ENCODE data around the gene FBXL12.
"Not testable (repeated sequence)": the region's sequence is repeated elsewhere in the genome, so short reads cannot be mapped to it uniquely, and the experiment has no call there.

The FBXL12 gene

DNA sequence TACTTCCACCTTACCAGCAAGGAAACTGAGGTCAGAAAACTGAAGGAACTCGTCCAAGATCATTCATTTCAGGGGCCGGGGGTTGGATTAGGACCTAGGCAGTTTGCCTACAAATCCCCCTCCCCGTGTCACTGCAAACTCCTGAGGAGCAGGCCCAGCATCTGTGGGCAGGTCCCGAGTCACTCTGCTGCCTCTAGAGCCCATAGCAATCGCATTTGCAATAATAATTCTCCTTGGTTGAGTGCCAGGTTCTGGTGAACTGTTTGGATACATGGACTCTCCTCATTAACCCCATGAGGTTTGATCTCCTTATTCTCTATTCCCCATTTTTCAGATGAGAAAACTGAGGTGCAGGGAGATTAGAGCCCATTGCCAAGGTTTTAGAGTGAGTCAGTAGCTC is 17.1 kb upstream of the FBXL12 start:
- DNase-seq: no peak

DNA sequence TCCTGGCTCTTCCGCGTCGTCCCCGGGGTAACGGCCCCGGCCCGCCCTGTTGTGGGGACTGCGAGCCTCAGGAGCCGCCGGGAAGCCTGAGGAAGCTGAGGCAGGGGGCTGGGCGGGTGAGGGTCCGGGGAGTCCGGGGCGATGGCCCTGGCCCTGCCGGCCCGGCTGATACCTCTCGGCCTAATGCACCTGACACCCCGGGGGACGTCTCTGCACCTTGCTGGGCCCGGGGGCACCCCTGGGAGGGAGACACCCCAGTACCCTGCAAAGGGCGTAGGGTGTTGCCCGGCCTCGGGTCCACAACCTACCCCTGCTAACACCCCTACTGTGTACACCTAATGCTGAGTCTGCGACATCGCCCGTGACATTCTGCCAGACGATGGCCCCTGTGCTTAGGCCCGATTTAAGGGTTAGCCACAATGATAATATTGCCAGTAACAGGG is 16.6 kb upstream of the FBXL12 start:
- no peak for DNase-seq

DNA sequence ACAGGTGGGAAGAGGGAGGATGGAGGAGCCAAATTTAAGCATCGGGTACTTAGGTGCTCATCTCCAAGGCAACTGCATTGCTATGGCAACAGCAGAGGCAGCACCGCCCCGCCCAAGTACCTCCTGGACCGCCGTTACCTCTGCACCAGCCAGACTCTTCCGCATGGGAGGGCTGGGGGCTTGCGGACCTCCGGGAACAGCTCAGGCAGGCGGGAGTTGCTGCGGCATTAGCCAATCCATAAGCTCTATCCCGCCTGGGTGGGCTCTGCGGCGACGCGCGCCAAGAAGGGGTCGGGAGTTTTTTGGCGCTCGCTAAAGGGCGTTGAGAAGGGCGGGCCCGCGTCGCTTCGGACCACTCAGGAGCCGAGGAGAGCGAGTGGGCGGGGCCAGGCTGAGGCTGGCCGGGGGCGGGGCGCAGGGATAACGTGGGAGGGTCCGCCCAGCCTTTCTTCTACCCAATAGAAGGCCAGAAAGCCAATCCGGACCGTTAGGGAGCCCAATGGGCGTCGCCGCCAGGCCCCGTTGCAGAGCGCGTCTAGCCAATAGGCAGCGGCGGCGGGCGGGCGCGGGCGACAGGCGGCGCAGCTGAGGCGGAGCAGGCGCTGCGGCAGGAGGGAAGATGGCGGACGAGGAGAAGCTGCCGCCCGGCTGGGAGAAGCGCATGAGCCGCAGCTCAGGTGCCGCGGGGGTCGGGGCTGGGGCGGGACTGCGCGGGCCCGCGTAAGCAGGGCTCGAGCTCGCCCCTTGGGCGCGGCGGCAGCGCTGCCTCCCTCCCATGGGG is 16.0 kb upstream of the FBXL12 start, which contains the start of gene PIN1:
TSS of gene PIN1 (plus strand) at position 593 of the 781 bp plus-strand sequence. CDS start at position 620, 27 bp downstream.
- DNase-seq: peak; percentile 90

DNA sequence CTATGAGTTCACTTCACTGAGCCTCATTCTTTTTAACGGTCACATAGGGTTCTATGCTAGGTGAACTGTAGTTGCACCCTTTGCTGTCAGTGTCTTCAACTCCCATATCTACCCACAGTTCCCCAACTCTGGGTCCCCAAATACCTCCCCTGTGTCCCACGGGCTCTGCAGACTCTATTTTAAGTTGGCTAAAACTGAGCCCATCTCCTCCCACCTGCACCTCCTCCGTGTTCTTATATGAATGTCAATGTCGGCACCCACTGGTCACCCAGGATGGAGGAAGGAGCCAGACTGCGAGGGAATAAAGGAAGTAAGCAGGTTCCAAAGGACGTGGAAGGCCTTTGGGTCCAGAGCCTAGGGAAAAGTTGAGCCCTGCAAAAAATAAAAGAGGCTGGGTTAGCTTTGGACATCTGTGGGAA is 15.4 kb upstream of the FBXL12 start:
- no peak for DNase-seq

DNA sequence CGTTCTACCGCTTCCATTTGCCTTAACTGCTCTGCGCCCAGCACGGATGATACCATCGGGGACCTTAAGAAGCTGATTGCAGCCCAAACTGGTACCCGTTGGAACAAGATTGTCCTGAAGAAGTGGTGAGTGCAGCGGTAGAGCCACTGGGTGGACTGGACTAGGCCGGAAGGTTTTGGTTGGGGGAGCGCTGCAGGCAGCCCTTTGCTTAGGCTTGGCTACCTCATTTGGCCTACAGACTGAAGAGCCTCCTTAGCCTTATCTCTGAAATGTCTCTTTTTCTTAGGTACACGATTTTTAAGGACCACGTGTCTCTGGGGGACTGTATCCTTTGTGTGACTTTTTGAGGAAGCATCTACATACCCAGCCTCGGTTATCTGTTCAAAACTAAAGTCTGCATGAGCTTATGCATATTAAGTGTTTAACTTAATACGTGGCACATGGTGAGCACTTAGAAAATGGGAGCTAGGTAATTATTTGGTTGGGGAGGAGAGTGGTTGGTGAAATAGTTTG is 9.7 kb upstream of the FBXL12 start:
- no peak for DNase-seq

DNA sequence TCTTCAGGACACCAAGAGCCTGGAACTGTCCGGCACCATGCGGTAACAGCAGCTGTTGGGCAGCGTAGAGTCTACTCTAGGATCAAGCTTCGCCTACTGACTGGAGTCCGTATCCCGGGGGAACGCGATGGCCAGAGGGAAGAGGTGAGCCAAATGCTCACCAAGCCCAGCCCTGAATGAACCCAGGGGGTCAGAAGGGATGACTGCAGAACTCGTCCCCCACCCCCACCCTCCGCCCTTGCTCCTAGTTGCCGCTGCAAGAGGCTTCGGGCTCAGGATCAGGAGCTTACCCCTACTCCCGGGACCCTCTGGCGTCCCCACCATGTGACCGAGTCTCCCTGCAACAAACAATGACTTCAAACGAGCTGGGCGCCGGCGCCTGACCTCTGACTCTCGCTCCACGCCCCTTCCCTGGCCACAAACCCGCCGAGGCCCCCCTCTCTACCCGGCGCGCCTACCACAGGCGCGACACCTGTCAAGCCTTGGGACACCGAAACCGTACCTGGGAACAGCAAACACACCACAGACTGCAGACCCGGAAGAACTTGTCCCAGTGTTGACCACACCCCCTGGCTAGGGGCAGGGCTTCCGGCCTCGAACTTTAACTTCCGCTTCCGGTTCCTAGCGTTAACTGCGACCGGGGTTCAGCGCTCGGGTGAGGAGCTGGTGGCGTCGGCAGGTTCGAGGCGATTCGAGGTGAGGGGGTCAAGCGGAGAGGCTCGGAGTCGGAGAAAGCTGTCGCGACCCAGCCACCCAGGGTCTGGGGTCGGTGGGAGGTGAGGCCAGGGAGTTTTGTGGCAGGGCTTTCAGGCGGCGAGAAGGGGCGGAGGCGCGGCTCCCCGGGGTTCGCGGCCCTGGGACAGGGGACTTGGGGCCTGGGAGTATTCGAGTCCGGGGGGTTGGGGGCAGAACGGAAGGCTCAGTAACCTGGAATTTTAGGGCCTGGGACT is 8.7 kb upstream of the FBXL12 start, which contains the start of gene UBL5:
TSS of gene UBL5 (plus strand) at position 630 of the 950 bp plus-strand sequence. CDS start 420 bp downstream, outside the sequence.
- no peak for DNase-seq

DNA sequence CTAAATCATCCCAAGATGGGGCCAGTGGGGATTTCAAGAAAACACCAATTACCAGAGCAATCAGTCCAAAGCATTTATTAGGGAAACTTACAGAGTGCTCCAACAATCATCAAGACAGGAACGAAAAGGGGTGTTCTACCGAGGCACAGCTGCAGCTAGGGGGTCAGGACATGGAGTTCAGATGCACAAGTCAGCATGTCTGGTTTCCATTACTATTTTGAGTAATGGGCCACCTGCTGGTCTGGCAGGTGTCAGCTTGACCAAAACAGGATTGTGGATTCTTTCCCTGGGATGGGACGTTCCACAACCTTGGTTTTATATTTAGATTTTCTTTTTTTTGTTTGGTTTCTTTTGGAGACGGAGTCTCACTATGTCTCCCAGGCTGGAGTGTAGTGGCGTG is 4.9 kb upstream of the FBXL12 start:
- no peak for DNase-seq

DNA sequence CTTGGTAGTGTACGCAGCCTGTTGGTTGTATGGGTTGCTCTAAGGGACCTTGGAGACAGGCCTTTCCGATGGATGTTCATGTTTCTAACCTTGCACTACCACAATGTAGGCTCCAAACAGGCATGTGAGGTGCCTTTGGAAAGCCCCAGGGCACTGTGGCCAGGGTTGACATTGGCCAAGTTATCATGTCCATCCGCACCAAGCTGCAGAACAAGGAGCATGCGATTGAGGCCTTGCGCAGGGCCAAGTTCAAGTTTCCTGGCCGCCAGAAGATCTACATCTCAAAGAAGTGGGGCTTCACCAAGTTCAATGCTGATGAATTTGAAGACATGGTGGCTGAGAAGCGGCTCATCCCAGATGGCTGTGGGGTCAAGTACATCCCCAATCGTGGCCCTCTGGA is 1.2 kb upstream of the FBXL12 start:
- not testable (repeated sequence) for DNase-seq

DNA sequence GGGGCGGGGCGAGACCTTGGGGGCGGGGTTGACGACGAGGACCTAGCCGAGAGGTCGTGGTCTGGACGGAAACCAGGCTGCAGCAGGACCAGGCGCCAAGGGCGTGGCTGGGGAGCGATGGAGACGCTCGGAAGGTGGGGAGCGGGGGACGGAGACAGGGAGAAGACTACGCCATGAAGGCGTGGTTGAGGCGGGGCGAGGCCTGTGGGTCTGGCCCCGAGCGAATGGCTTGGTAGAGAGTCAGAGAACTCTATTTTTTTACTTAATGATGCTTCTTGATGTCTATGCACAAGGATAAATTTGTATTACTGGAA is 674 bp upstream of the FBXL12 start:
- peak; percentile 70 for DNase-seq

DNA sequence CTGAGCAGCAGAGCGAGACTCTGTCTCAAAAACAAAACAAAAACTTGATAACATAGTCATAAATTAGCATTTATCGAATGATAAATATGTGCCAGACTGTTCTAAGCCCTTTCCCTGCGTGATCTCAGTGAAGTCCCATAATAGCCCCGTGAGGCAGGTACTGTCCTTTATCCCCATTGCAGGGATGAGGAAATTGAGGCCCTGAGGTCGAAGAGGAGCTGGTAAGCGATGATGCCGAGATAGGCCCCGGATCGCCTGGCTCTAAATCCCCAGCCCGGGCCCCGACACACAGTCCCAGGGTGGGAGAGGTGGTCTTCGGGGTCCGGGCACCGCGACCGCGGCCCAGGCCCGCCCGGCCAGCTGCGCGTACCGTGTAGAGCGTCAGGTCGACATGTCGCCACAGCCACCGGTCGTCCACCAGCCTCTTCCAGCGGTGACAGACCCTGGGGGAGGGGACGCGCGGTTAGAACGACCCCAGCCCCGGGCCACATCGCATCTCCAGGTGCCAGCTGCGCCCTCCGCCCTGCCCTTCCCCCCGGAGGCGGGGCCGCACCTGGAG is 625 bp downstream of the FBXL12 start:
- no peak for DNase-seq

DNA sequence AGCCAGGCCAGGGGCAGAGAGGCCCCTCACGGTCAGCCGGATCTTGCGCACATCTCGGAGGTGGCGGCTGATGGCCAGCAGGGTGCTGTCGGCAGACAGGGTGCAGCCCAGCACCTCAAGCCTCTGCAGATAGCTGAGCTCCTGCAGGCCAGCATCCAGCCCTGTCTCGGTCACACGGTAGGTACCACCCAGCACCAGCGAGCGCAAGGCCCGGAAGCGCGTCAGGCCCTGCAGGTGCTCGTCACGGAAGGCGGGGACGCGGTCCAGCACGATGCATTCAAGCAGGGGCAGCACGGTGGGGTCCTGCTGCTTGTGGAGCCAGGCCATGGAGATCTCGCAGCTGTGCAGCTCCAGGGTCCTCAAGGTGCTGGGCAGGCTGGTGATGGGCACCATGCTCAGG is 7.7 kb downstream of the FBXL12 start:
- no peak for DNase-seq

DNA sequence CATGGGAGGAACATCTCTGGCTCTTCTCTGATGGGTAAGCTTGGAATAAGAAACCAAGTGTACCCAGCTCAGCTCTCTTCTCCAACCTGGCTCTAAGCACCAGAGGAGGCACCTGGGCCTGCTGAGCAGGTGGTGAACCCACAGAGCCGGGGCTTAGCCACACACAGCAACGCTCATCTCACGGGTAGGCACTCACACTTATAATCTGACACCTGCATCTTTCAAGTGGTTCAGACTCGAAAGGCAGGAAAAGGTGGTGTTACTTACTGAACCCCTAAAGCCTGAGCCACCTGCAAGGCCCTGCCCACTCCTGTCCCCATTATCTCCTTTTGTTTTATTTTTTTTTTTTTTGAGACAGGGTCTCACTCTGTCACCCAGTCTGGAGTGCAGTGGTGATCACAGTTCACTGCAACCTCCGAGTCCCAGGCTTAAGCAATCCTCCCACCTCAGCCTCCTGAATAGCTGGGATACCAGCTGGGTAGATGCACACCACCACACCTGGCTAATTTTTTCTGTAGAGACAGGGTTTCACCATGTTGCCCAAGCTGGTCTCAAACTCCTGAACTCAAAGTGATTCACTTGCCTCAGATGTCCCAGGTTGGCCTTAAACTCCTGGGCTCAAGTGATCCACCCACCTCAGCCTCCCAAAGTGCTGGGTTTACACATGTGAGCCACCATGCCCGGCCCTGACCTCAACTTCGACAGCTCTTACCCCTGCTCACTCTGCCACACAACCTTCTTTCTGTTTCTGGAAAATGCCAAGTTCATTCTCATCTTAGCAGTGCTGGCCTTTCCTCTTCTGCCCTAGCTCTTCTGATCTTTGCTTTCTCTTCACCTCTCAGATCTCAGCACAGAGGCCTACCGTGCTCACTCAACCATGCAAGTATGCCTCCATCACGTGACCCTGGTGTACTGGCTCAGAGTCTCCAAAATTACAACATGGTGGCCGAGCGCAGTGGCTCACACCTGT is 9.7 kb downstream of the FBXL12 start:
- DNase-seq: no peak

DNA sequence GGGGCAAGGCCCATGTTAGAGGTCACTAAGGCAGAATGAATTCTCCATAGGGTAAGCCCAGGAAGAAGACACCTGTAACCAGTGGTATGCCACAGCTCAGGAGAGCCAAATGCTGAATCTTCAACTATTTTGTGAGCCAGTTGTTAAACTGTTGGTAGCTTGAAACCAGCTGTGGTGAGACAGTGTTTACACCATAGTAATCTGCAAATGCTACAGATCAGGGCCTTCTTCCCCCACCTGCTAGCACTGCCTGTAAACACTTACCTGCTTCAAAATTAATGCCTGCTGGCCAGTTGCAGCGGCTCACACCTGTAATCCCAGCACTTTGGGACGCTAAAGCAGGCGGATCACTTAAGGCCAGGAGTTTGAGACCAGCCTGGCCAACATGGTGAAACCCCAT is 12.1 kb downstream of the FBXL12 start:
- DNase-seq: no peak

DNA sequence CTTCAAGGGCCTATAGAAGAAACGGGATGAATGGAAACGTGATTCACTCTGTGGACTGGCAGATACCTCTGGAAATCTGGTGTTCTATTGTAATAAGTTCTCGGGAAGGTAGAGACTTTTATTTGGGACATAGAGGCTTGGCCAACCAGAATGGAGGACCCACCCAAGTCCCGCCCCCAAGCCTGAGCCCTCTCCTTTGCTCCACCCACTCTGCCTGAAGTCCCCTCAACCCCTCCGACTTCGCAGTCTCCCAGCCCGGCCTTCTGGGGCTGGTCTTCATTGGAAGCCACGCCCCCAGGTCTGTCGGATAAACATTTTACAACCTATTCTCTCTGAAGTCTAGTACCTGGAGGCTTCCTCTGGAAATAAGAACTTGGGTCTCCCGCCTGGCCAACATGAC is 16.9 kb downstream of the FBXL12 start:
- DNase-seq: no peak

DNA sequence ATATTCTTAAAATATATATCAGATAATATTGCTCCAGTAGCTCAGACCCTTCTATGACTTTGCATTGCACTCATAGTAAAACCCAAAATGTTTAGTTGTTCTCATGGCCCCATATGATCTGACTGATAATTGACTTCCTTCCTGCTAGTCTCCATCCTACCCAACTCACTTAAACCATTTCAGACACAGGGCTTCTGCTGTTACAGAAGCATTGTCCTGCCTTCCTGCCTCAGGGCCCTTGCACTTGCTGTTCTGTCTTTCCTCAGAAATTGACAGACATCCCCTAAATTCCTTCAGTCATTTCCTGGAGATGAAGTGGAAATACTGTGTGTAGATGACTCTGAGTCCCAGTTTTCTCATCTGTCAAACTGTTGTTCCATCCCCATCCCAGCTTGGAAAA is 19.7 kb downstream of the FBXL12 start:
- DNase-seq: no peak

DNA sequence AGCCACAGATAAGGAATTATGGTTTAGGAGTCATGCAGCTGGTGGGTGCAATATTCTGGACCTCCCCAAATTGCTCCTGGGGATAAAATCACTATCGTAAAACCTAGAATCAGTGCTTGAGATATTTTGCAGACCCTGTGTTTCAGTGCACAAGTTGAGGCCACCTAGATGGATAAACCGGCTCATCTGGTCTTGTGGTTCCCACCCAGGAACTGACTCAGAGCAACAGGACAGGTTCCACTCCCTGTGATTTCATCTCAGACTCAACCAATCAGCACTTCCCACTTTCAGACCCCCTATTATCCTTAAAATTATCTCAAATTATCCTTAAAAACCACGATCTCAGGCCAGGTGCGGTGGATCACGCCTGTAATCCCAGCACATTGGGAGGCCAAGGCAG is 21.0 kb downstream of the FBXL12 start:
- DNase-seq: no peak

DNA sequence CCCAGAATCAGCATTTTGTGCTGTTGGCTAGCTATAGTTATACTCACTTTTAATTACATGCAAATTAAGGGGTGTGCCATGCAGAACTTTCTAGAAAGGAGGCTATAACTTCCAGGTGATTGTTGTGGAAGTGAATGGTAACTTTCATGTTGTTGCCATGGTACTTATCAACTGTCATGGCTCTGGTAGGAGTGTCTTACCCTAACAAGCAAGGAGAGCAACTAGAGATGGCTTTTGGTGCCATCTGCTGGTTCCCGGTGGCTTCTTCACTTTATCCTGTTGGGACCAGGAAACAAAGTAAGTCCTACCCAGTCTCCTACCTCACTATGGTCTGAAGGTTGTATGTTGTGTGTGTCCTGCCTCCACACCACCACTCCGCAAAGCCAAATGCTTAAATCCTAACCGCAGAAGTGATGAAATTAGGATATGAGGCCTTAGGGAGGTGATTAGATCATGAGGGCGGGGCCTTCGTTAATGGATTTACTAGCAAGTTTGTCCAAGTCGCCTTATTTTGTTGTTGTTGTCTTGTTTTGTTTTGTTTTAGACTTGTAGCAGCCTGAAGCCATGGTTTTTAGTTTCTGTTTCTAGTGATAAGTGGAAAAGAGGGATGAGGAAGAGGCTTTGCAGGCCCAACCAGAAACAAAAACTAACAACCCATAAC is 22.6 kb downstream of the FBXL12 start:
- DNase-seq: peak; percentile 29

DNA sequence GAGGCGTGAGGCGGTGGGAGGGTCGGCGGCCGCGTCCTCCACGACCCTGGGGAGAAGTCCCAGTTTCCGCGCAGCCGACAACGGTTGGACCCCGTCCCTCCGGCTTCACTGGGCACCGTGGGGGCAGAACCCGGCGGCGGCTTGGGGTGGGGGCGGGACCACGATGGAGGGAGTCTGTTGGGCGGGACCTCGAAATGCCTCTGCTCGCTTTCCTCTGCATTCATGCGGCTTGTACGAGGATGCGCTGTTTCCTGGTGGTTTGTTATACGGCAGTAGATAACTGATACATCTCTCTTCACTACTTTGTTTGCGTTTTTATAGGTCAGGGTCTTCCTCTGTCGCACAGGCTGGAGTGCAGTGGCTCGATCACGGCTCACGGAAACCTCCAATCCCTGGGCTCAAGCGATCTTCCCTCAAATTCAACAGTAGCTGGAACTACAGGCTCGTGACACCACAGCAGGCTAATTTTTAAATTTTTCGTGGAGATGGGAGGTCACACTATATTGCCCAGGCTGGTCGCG is 25.7 kb downstream of the FBXL12 start:
- no peak for DNase-seq

DNA sequence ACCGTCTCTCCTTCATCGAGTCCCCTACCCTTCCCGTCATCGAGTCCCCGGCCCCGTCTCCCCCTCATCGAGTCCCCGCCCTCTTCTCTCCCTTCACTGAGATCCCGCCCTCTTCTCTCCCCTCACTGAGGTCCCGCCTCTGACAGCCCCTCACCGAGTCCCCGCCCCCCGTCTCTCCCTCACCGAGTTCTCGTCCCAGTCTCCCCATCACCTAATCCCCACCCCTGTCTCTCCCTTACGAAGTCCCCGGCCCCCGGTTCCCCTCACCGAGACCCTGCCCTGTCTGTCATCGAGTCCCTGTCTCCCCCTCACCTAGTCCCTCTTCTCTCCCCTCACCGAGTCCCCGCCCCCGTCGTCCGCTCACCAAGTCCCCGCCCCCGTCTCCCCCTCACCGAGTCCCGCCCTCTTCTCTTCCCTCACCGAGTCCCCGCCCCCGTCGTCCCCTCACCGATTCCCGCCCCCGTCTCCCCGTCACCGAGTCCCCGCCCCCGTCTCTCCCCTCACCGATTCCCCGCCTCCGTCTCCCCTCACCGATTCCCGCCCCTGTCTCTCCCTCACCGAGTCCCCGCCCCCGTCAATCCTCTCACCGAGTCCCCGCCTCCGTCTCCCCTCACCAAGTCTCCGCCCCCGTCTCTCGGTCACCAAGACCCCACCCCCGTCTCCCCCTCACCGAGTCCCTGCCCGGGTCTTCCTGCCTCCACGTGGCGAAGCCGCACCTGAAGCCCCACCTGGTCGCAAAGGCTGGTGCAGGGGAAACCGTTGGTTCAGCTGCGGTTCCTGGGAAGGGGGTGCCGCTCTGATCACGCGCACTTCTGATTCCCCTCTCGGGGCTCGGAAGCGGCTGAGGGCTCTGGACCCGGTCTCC is 26.4 kb downstream of the FBXL12 start:
- peak; percentile 49 for DNase-seq

DNA sequence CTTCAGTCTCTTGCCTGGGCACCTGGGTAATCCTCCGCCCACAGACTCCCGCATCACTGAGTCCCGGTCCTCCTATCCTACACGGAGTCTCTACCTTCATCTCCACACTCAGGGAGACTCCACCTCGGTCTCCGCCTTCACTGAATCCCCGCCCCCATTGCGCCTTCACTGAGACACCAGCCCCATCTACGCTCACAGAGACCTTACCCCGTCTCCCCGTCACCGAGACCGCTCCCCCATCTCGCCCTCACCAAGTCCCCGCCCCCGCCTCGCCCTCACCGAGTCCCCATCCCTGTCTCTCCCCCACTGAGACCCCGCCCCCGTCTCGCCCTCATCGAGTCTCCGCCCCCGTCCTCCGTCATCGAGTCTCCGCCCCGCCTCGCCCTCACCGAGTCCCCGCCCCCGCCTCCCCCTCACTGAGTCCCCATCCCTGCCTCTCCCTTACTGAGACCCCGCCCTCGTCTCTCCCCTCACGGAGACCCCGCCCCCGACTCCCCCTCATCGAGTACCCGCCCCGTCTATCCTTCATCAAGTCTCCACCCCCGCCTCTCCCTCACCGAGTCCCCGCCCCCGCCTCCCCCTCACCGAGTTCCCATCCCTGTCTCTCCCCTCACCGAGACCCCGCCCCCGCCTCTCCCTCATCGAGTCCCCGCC is 27.2 kb downstream of the FBXL12 start:
- peak; percentile 35 for DNase-seq
